ENCODE measurements around the gene TNFRSF21. TPM values are rescaled to one million over a fixed set of nuclear protein-coding genes. Genes with fewer than 3 reads are reported as not detected.

The TNFRSF21 gene
- total and polyA plus RNA-seq, 11 donors: 2.7 to 18.1 (median 5.6) TPM

GRCh38 chr6:47209632-47210031 is 100.1 kb downstream of the TNFRSF21 start:
- H3K9me3 ChIP-seq: peaks cover 0 to 5% (median 0%) of the 10 kb centered on the region in 12 donors
- no peak overlapping the region for H3K27ac ChIP-seq
- TF ChIP-seq POLR2A (IDR thresholded peaks at IDR 0.05) (no peak), CTCF (IDR thresholded peaks at IDR 0.05) (no peak)
- intact Hi-C loops (cut with DNase I): no loop called here
- H3K27me3 ChIP-seq: no peaks in the 10 kb centered on the region
- 75 to 85% (median 80%) methylated on average over 5 to 6 of the region's 6 CpGs for WGBS, 4 donors
- no peak overlapping the region for H3K4me3 ChIP-seq
- DNase-seq: no peak
- H3K36me3 ChIP-seq: no peaks in the 10 kb centered on the region
- H3K4me1 ChIP-seq: no peaks in the 10 kb centered on the region
- no peak for ATAC-seq

GRCh38 chr6:47207261-47207660 is 102.4 kb downstream of the TNFRSF21 start:
- H3K36me3 ChIP-seq: no peaks in the 10 kb centered on the region
- intact Hi-C loops (cut with DNase I): no loop called here
- no peak for DNase-seq
- H3K4me1 ChIP-seq: peaks cover 0 to 3% (median 0%) of the 10 kb centered on the region in 12 donors
- 89 to 94% (median 90%) methylated on average over 2 of the region's 2 CpGs for WGBS, 4 donors
- TF ChIP-seq POLR2A (IDR thresholded peaks at IDR 0.05) (no peak), CTCF (IDR thresholded peaks at IDR 0.05) (no peak)
- H3K4me3 ChIP-seq: no peak overlapping the region
- no peak overlapping the region for H3K27ac ChIP-seq
- no peak for ATAC-seq
- H3K9me3 ChIP-seq: peaks cover 0 to 3% (median 0%) of the 10 kb centered on the region in 12 donors
- no peaks in the 10 kb centered on the region for H3K27me3 ChIP-seq

- no peak for DNase-seq
- TF ChIP-seq POLR2A (IDR thresholded peaks at IDR 0.05) (no peak), CTCF (IDR thresholded peaks at IDR 0.05) (no peak)
- peaks cover 0 to under 1% (median 0%) of the 10 kb centered on the region in 12 donors for H3K9me3 ChIP-seq
- H3K27me3 ChIP-seq: no peaks in the 10 kb centered on the region
- H3K36me3 ChIP-seq: no peaks in the 10 kb centered on the region
- H3K4me1 ChIP-seq: peaks cover 0 to 3% (median 0%) of the 10 kb centered on the region in 12 donors
- no peak overlapping the region for H3K27ac ChIP-seq
- ATAC-seq: no peak
- H3K4me3 ChIP-seq: no peak overlapping the region
- intact Hi-C loops (cut with DNase I): no loop called here
These were observed 103.1 kb downstream of the TNFRSF21 start for GRCh38 chr6:47206626-47207025.

DNA sequence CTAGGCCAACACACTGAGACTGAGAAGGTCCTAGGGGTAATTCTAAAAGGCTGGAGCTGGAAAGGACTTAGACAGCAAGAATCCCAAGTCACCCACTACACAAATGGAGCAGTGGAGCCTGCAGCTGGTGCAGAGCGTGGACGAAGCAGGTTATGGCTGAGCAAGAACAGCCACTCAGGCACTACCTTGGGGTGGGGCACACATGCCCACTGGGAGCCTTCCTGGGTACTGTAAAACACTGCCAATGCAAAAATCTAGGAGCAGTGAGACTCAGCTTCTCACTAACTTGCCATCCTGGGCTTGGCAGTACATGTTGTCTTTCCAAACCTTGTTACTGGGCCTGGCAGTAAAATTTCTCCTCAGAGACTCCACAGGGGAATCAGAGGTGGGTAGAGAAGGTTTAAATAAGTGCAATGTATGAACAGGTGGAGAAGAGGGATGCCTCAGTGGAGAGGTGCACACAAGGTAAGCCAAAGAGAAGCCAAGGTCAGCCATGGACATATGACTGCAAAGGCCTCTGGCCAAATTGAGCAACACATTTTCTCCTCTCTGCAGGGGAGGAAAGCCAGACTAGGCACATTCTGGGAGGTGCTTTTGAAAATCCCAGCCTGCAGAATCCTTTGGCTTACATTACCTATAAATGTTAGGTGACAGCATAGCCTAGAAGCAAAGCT is 105.6 kb downstream of the TNFRSF21 start:
- Histone ChIP-seq H3K27me3 (no peaks in the 10 kb centered on the region), H3K4me3 (no peak overlapping the region), H3K4me1 (peaks cover 0 to 3% (median 0%) of the 10 kb centered on the region in 12 donors), H3K36me3 (no peaks in the 10 kb centered on the region), H3K27ac (no peak overlapping the region), H3K9me3 (no peaks in the 10 kb centered on the region)
- DNase-seq: no peak
- TF ChIP-seq POLR2A (IDR thresholded peaks at IDR 0.05) (no peak), CTCF (IDR thresholded peaks at IDR 0.05) (no peak)
- ATAC-seq: no peak
- intact Hi-C loops (cut with DNase I): no loop called here
- 50 to 100% (median 74%) methylated on average over 2 of the region's 2 CpGs for WGBS, 4 donors

All from heart left ventricle (tissue), 16 donors.